SKM-1 (cell line): ENCODE data around the gene MRPL58.
"Not testable (repeated sequence)": the region's sequence is repeated elsewhere in the genome, so short reads cannot be mapped to it uniquely, and the experiment has no call there.

Experiments
- DNase-seq: peaks from one replicate; lab custom pipeline; 2025; ENCODE audit not compliant: unreplicated experiment; lab: John Stamatoyannopoulos, UW

MRPL58 gene

GRCh38 chr17:75012096-75012345, 449 bp upstream of the MRPL58 start:
- DNase-seq = no peak

DNA sequence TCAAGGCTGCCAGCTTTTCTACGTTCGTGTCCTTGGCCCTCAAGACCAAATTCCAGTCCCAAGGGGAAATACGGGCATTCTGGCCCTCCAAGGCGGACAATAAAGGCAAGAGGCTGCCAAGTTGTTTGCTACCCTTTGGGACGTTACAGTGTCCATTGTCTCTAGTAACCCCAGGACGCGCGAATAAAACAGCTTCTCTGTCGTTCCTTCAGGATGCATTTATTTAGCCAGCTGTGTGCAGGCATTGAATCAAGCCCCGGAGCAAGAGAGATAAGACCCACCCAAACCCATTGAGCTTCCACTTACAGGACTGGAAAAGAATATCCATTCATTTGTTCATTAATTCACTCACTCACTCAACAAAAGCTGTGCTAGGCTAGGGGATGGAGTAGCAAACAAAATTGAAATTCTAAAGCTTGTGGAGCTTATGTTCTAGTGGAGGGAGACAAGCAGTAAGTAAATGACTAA, 656 bp downstream of the MRPL58 start:
- DNase-seq = no peak

DNA sequence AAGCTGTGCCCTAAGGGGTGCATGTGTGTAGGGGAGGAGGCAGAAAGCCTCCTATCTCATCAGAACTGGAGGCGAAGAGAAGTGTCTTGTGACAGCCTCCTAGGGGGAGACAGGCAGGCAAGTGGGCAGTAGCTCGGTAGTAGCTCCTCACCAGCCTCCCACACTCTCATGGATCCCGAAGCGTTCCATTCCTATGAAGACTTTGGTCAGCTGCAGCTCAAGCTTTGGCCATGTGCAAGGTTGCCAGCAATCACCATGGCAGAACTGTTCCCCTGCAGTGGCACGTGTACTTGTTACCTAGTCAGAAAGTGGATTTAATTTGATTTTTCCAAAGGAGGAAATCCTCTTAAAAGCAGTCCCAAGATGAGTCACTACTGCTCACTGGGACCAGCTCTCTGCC, 6.7 kb downstream of the MRPL58 start:
- DNase-seq = no peak

GRCh38 chr17:75019710-75020109, 7.2 kb downstream of the MRPL58 start:
- no peak for DNase-seq

- no peak for DNase-seq
Observed at GRCh38 chr17:75020331-75021110, 8.1 kb downstream of the MRPL58 start.

DNA sequence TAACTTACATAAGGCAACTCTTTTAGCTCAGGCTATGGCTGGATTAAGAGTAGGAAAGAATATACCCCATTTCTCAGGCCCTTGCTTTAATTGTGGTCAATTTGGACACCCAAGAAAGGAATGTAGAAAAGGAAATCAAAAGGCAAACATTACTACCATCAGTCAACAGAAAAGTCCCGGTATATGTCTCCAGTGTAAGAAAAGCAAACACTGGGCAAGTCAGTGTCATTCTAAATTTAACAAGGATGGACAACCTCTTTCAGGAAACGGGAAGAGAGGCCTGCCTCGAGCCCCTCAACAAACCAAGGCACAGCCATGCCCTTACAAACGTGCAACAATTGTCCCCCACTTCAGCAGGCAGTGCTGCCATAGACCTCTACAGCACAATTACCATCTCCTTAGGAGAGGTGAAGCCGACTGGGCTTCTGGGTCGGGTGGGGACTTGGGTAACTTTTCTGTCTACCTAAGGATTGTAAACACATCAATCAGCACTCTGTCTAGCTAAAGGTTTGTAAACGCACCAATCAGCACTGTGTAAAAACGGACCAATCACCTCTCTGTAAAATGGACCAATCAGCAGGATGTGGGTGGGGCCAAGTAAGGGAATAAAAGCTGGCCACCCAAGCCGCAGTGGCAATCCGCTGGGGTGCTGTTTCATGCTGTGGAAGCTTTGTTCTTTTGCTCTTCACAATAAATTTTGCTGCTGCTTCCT, 12.4 kb downstream of the MRPL58 start:
- DNase-seq = no peak

DNA sequence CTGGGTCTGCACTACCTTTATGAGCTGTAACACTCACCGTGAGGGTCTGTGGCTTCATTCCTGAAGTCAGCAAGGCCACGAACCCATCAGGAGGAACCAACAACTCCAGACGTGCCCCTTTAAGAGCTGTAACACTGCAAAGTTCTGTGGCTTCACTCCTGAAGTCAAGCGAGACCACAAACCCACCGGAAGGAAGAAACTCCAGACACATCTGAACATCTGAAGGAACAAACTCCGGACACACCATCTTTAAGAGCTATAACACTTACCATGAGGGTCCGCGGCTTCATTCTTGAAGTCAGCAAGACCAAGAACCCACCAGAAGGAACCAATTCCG, 12.9 kb downstream of the MRPL58 start:
- not testable (repeated sequence) for DNase-seq

DNA sequence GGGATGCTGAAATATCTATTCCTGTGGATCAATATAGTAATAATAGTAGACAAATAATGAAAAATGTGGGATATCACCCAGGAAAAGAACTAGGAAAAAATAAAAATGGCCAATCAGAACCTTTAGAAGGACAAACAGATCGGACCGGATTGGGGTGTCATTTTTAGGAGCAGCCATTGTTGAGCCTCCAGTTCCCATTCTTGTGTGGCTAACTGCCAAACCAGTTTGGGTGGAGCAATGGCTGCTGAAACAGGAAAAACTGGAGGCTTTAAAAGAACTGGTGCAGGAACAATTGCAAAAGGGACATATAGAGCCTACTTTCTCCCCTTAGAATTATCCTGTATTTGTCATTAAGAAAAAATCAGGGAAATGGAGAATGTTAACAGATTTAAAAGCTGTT, 14.2 kb downstream of the MRPL58 start:
- not testable (repeated sequence) for DNase-seq

- no peak for DNase-seq
Observed at GRCh38 chr17:75030161-75030560, 17.7 kb downstream of the MRPL58 start.

- DNase-seq = no peak
Observed at GRCh38 chr17:75031972-75032719, 19.7 kb downstream of the MRPL58 start.

- no peak for DNase-seq
Observed at GRCh38 chr17:75032720-75033280, 20.3 kb downstream of the MRPL58 start.

DNA sequence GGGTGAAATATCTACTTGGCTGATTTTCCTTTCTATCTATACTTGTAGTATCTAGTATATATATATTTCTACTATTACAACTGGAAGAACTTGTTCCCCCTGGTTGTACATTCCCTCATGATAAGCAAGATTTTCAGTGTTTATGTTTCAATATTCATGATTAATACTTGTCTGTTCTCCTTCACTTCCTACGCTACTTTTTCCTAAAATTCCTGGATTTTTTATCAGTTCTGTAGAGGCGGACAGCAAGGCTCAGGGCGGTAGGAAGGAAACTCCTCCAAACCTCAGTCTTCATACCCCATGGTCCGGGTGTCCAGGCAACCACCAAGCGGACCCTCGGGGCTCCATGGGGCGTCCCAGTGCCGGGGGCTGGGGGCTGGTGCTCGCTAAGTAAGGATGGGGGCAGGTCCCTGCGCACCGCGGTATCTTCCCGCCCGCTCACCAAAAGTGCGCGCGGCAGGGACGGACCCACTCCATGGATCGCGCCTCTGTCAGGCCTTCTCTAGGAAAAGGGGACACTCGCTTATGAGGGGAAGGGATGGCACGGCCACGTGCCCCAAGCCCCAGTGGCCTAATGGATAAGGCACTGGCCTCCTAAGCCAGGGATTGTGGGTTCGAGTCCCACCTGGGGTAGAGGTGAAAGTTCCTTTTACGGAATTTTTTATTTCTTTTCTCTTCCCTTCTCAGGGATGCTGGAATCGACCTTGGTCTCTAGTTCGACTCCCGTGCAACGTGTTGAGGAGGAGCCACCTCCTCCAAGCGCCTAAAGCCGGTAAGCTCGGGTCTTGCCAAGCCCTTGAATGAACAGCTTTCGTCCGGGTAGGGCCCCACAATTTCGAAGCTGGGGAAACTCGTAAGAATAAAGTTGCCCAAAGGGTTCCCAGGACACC, 21.1 kb downstream of the MRPL58 start:
- peak; percentile 69 for DNase-seq

DNA sequence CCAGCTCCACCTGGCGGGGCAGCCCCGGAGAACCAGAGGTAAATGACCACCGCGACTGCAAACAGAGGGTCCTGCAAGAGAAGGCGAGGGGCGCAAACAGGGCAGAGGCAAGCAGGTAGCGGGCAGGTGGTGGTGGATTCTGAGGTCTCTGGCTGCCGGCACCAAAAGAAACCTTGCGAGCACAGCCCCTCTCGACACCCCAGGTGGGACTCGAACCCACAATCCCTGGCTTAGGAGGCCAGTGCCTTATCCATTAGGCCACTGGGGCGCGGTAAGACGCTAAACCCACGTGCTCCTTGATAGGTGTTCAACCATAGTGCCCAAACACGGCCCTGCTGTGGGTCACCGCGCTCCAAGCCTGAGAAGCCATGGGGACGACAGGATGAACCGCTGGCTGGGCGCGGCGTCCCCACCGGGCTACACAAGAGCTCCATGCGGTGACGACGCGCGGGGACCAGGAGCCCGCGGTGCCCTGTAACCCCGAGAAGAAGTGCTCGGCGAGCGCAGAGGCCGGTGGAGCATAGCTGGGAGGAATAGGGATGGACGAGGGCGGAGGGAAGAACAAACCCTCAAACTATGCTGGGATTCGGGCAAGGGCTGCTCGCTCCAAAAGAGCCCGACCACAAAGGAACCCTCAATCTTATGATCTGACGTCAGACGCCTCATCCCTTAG, 21.9 kb downstream of the MRPL58 start:
- DNase-seq = peak; percentile 48

DNA sequence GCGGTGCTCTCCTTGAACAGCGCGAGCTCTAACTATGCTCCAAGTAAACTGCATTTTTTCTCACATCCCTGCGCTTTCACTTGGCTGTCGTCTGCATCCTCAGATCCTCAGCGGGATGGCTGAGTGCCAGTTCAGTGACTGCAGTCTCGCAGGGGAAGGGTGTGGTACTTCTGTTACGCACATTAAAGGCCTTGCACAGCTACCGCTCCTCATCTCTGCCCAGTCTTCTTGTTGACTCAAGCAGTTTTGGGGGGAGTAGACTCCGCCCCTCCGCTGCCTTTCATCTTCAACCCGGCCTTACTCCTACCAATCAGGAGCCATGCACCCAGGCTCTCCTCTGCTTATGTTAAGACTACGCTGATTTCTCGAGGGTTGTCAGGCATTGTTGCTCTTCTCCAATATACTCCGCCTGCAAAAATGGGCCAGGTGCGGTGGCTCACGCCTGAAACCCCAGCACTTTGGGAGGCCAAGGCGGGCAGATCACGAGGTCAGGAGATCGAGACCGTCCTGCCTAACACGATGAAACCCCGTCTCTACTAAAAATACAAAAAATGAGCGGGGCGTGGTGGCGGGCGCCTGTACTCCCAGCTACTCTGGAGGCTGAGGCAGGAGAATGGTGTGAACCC, 24.3 kb downstream of the MRPL58 start:
- no peak for DNase-seq

GRCh38 chr17:75039238-75039637, 26.8 kb downstream of the MRPL58 start:
- peak; percentile 58 for DNase-seq

GRCh38 chr17:75041656-75042280, 29.3 kb downstream of the MRPL58 start:
- no peak for DNase-seq

- DNase-seq = not testable (repeated sequence)
Observed at GRCh38 chr17:75043789-75044188, 31.3 kb downstream of the MRPL58 start.

GRCh38 chr17:75044716-75045115, 32.2 kb downstream of the MRPL58 start:
- DNase-seq = no peak

GRCh38 chr17:75045946-75046406, 33.5 kb downstream of the MRPL58 start:
- DNase-seq = not testable (repeated sequence)
